HPDE6-E6E7 (cell line): ENCODE data around the gene MREG.

Experiments used
- DNase-seq: peaks from one replicate; pipeline ENCODE4 v3.0.0; 2011; ENCODE audit warnings: missing footprints; ENCODE audit errors: extremely low spot score

Gene MREG

DNA sequence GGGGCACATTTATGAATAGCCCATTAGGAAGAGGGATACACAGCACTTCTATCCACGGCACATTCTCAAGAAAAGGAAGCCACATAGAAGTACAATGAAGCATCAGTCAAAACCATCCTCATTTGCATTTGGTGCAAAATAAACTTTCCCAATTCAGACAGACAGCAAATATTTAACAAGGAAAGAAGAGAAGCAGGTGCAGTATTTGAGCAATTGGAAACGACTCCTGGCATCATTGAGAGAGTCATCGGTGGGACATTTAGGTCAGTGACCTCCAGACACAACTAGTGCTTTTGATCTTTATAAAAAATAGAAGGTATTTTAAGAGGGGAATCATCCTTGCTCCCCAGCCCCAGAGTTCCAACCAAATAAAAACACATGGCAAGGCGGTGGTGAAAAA, 118.0 kb downstream of the MREG start:
- DNase-seq, result no peak
